Left lung (tissue), 10 donors: ENCODE data around the gene FRYL. TPM values are rescaled to one million over a fixed set of nuclear protein-coding genes. Genes with fewer than 3 reads are reported as not detected.

Source experiments
- ATAC-seq: fragments of 200-7000 bp; cut with Tn5 transposase; one replicate; pipeline ENCODE4 v1.9.1; 2020; ENCODE audit warnings: moderate library complexity
- DNase-seq, 4 donors: peaks; one replicate each; pipeline ENCODE4 v3.0.0-alpha.2; 2013 to 2020
- H3K27ac ChIP-seq, 2 donors: fragments of 200-600 bp; sonication (generic) in 1 of 2; one replicate each; pipeline versions ENCODE4 v1.5.0 to v1.8.0; 2020 to 2021
- H3K27me3 ChIP-seq, 2 donors: fragments of 200-600 bp; sonication (generic) in 1 of 2; one replicate each; pipeline versions ENCODE4 v1.5.0 to v1.8.0; 2020 to 2021
- H3K36me3 ChIP-seq, 2 donors: fragments of 200-600 bp; sonication (generic) in 1 of 2; one replicate each; pipeline versions ENCODE4 v1.5.0 to v1.8.0; 2020 to 2021
- H3K4me1 ChIP-seq, 2 donors: fragments of 200-600 bp; one replicate each; pipeline ENCODE4 v1.8.0; 2021
- H3K4me3 ChIP-seq, 2 donors: fragments of 200-600 bp; sonication (generic) in 1 of 2; one replicate each; pipeline versions ENCODE4 v1.5.0 to v1.8.0; 2020 to 2021; ENCODE audit warnings: mild to moderate bottlenecking in 1 of 2
- H3K9me3 ChIP-seq, 2 donors: fragments of 200-600 bp; sonication (generic) in 1 of 2; one replicate each; pipeline versions ENCODE4 v1.5.0 to v1.8.0; 2020 to 2021
- intact Hi-C, 2 donors: fragments of 100-400 bp; cut with DNase I; formaldehyde crosslinking; loops; one replicate each; pipeline versions ENCODE4 v1.11.2 to v1.14.2; 2022
- polyA plus RNA-seq, 6 donors: library from polyadenylated mRNA; unstranded; fragments of 120-200 nt; gene quantifications; one replicate each; pipeline ENCODE4 v1.2.1, GENCODE V29; 2013; ENCODE audit not compliant: insufficient read length in 6 of 6
- total RNA-seq, 2 donors: library from RNA; stranded (reverse); fragmentation: NEBNext Ultra II Directional; extraction: Animal tissue kit (Norgen Biotek cat#: 25700); gene quantifications; one replicate each; pipeline ENCODE4 v1.2.1, GENCODE V29; 2021
- TF ChIP-seq, protein P1 (sequence below), 2 donors: fragments of 200-600 bp; sonication (generic) in 1 of 2; IDR thresholded peaks; one replicate each; pipeline versions ENCODE4 v1.5.0 to v1.8.0; 2021; ENCODE audit warnings: antibody characterized with exemption in 2 of 2
- donor health status: DM: no; HTN: yes; CAD: no.
- donor health status: DM: no; HTN: no; CAD: no.

The FRYL gene
- total and polyA plus RNA-seq, 8 donors: 41.9 to 72.7 (median 50.3) TPM

DNA sequence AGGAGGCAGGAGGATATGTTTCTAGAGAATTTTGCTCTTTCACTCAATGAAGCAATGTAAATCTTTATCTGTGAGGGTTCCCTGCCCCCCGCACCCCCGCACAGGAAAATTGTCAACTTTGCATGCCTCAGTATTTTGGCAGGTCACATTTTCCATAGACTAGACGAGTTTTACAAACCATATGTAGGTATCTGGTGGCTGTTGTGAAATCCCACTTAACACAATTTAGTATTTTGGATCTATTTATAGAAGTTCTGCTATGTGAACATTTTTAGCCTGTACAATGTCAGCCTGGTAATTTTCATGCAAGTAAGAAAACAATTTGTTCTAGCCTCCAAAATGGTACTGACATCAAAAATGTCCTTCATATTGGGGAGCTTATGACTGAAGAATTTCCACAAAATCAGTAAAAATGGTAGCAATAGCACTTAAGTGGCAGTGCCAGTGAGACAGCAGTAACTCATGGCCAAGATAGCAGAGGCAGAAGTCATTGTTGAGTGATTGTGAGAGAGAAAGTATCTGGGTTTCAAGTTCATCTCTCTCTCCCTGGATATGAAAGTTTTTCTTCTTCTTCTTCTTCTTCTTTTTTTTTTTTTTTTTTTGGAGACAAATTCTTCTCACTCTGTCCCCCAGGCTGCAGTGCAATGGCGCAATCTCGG lies 12.4 kb upstream of the FRYL start:
- Histone ChIP-seq H3K4me3 (no peak overlapping the region), H3K4me1 (no peaks in the 10 kb centered on the region), H3K9me3 (no peaks in the 10 kb centered on the region), H3K27me3 (no peaks in the 10 kb centered on the region), H3K27ac (no peak overlapping the region), H3K36me3 (no peaks in the 10 kb centered on the region)
- TF ChIP-seq, protein P1, sequence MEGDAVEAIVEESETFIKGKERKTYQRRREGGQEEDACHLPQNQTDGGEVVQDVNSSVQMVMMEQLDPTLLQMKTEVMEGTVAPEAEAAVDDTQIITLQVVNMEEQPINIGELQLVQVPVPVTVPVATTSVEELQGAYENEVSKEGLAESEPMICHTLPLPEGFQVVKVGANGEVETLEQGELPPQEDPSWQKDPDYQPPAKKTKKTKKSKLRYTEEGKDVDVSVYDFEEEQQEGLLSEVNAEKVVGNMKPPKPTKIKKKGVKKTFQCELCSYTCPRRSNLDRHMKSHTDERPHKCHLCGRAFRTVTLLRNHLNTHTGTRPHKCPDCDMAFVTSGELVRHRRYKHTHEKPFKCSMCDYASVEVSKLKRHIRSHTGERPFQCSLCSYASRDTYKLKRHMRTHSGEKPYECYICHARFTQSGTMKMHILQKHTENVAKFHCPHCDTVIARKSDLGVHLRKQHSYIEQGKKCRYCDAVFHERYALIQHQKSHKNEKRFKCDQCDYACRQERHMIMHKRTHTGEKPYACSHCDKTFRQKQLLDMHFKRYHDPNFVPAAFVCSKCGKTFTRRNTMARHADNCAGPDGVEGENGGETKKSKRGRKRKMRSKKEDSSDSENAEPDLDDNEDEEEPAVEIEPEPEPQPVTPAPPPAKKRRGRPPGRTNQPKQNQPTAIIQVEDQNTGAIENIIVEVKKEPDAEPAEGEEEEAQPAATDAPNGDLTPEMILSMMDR (IDR thresholded peaks at IDR 0.05): no peak
- intact Hi-C loops: no loop called here
- DNase-seq (no peak), ATAC-seq (no peak)

DNA sequence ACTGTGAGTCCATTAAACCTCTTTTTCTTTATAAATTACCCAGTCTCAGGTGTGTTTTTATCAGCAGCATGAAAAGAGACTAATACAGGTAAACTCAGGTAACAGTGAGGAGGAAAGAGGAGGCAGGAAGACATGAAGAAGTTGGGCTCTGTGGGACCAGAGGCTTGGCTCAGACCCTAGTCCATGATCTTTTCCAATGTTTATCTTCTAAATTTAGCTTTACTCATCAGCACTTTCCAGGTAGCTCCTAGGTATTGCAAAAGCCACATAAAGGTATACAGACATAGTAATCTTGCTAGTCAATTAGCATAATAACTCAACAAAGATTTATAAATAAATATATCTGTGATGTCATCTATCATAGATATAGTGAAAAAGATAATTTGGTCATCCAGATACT lies 11.2 kb upstream of the FRYL start:
- Histone ChIP-seq H3K36me3 (no peaks in the 10 kb centered on the region), H3K27me3 (no peaks in the 10 kb centered on the region), H3K4me1 (no peaks in the 10 kb centered on the region), H3K4me3 (no peak overlapping the region), H3K9me3 (no peaks in the 10 kb centered on the region), H3K27ac (no peak overlapping the region)
- DNase-seq (no peak), ATAC-seq (no peak)
- TF ChIP-seq, protein P1 (IDR thresholded peaks at IDR 0.05): no peak
- intact Hi-C loops: no loop called here

DNA sequence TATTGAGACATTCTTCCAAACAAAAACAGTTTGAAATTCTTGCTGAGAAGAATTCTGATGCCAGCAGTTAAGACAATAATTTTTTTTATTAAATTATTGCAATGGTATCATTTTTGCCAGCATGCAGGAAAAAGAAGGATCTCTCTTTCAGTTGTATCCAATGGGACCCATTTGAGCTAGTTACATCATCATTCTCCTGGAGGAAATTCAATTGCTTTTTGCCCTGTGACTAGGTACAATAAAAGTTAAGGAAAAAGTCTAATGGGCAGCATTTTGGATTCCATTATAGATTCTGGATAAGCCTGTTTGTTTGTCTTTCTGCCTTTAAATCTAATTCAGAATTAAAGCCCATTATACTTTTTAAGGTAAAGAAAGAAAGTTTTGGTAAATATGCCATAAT lies 10.5 kb upstream of the FRYL start:
- Histone ChIP-seq H3K36me3 (no peaks in the 10 kb centered on the region), H3K27ac (no peak overlapping the region), H3K27me3 (no peaks in the 10 kb centered on the region), H3K4me3 (no peak overlapping the region), H3K4me1 (no peaks in the 10 kb centered on the region), H3K9me3 (no peaks in the 10 kb centered on the region)
- TF ChIP-seq, protein P1 (IDR thresholded peaks at IDR 0.05): no peak
- intact Hi-C loops: no loop called here
- DNase-seq: no peak
- no peak for ATAC-seq

DNA sequence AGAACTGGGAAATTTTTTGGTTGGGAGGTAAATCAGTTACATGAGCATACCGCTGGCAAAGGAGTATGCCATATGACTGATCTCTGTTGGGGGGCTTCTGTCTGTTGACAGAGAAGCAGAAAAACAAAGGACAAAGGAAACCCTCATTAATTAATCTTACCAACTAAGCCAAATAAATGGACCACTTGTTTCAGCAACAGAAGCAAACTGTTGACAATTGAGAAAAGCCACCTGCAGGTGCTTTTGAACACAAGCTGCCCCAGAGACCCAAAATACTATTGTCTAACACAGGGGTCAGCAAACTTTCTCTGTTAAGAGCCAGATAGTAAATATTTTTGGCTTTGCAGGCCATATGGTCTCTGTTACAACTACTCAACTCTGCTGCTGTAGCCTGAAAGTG lies 7.0 kb upstream of the FRYL start:
- DNase-seq (peak in 1 of 4 donors; percentile 41), ATAC-seq (no peak)
- intact Hi-C loops: no loop called here

DNA sequence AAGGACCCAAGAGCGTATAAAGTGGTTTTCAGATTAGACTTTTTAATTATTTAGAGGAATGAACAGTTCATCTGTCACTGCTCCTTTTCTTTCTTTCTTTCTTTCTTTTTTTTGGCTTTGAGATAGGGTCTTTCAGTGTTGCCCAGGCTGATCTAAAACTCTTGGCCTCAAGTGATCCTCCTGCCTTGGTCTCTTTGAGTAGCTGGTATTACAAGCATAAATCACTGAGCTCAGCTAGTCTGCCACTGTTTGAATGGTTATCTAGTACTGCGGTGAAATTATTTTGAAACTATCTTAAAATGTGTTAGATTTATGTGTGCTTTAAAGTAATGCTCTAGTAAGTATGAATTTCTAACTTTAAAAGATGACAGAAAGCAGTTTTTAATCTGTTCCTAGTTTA lies 6.5 kb upstream of the FRYL start:
- no peak for ATAC-seq
- H3K36me3 ChIP-seq: no peaks in the 10 kb centered on the region
- DNase-seq: no peak

More for the DNA sequence above, 7.0 kb upstream of the FRYL start:
- H3K4me3 ChIP-seq: no peak overlapping the region
- no peaks in the 10 kb centered on the region for H3K36me3 ChIP-seq
- no peaks in the 10 kb centered on the region for H3K27me3 ChIP-seq
- no peaks in the 10 kb centered on the region for H3K9me3 ChIP-seq
- TF ChIP-seq, protein P1 (IDR thresholded peaks at IDR 0.05): no peak
- no peak overlapping the region for H3K27ac ChIP-seq
- no peaks in the 10 kb centered on the region for H3K4me1 ChIP-seq

More for the DNA sequence above, 6.5 kb upstream of the FRYL start:
- Histone ChIP-seq H3K9me3 (no peaks in the 10 kb centered on the region), H3K27ac (no peak overlapping the region), H3K27me3 (no peaks in the 10 kb centered on the region), H3K4me3 (no peak overlapping the region), H3K4me1 (no peaks in the 10 kb centered on the region)
- intact Hi-C loops: no loop called here
- TF ChIP-seq, protein P1 (IDR thresholded peaks at IDR 0.05): no peak
